ENCODE results near the gene CCT3. TPM values are rescaled to one million over a fixed set of nuclear protein-coding genes. Genes with fewer than 3 reads are reported as not detected.

The CCT3 gene
- total RNA-seq, 1 experiment from 2014 or later: 691 TPM

DNA sequence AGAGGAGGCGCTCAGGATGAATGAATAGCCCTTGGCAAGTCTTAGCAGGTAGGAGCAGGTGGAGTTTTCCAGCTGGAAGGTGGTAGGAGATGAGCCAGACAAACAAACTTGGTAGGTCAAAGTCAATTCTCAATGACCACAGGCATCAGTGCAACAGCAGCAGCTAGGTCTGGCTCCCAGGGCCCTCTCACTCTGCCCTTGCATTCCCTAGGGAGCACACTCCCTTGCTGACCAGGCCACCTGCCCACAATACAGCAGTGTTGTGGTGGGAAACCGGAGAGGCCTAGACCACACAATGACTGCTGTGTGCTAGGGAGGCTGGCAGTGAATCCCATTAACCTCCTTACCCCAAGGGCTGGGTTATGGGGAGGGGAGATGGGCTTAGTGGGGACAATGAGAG lies 77.2 kb downstream of the CCT3 start:
- DNase-seq (ENCODE audit: low read depth): no peak
- in situ Hi-C loops (cut with HindIII; ENCODE audit: low pct_unique_long_range_greater_than_20kb, low sequenced_read_pairs): no loop called here

DNA sequence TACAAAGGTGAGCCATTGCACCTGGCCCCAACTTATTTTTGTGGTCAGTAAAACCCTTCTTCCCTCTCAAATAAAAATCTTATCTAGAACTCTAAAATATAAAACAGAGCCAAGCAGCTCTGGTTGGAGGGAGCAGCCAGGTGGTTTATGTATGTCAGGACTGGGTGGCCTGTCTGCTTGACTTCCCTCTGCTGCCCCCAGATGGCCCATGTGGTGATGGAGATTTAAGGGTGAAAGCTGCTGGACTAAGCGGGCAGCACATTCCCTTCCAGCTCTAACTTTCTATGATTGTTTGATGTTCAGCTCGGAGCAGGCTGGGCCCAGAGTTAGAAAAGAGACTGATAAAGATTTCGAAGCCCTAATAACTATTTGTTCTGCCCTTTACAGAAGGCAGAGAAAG lies 78.3 kb downstream of the CCT3 start:
- DNase-seq (ENCODE audit: low read depth): no peak

More for the DNA sequence above, 78.3 kb downstream of the CCT3 start:
- in situ Hi-C loops (cut with HindIII; ENCODE audit: low pct_unique_long_range_greater_than_20kb, low sequenced_read_pairs): no loop called here

Other genes with a start within 250 kb of the CCT3 start
- 652 and 715 TPM in 2 replicates for gene LMNA, start 223.6 kb downstream of the CCT3 start, total RNA-seq (2014; rRNA removed; shearing (Covaris generic); ENCODE audit: low replicate concordance)
- gene SEMA4A, start 184.7 kb downstream of the CCT3 start, total RNA-seq (2014; rRNA removed; shearing (Covaris generic); ENCODE audit: low replicate concordance): 1.9 and 2.0 TPM in 2 replicates
- 11.8 and 15.9 TPM in 2 replicates for gene SLC25A44, start 144.2 kb downstream of the CCT3 start, total RNA-seq (2014; rRNA removed; shearing (Covaris generic); ENCODE audit: low replicate concordance)
- 81.6 and 115 TPM in 2 replicates for gene PMF1, start 125.3 kb downstream of the CCT3 start, total RNA-seq (2014; rRNA removed; shearing (Covaris generic); ENCODE audit: low replicate concordance)
- gene BGLAP, start 96.1 kb downstream of the CCT3 start, total RNA-seq (2014; rRNA removed; shearing (Covaris generic); ENCODE audit: low replicate concordance): not detected in 2 replicates
- not detected in 2 replicates for gene PAQR6, start 90.2 kb downstream of the CCT3 start, total RNA-seq (2014; rRNA removed; shearing (Covaris generic); ENCODE audit: low replicate concordance)
- 52.9 and 53.1 TPM in 2 replicates for gene SMG5, start 55.5 kb downstream of the CCT3 start, total RNA-seq (2014; rRNA removed; shearing (Covaris generic); ENCODE audit: low replicate concordance)
- 1.4 and 2.5 TPM in 2 replicates for gene TMEM79, start 54.0 kb downstream of the CCT3 start, total RNA-seq (2014; rRNA removed; shearing (Covaris generic); ENCODE audit: low replicate concordance)
- gene GLMP, start 42.6 kb downstream of the CCT3 start, total RNA-seq (2014; rRNA removed; shearing (Covaris generic); ENCODE audit: low replicate concordance): 79.0 and 119 TPM in 2 replicates
- gene VHLL, start 39.0 kb downstream of the CCT3 start, total RNA-seq (2014; rRNA removed; shearing (Covaris generic); ENCODE audit: low replicate concordance): not detected in 2 replicates
- 14.3 TPM in 1 of 2 replicates, not detected in the other for gene TSACC, start 234 bp upstream of the CCT3 start, total RNA-seq (2014; rRNA removed; shearing (Covaris generic); ENCODE audit: low replicate concordance)
- gene RHBG, start 30.9 kb upstream of the CCT3 start, total RNA-seq (2014; rRNA removed; shearing (Covaris generic); ENCODE audit: low replicate concordance): not detected in 2 replicates
- 2.7 and 6.2 TPM in 2 replicates for gene MEF2D, start 162.5 kb upstream of the CCT3 start, total RNA-seq (2014; rRNA removed; shearing (Covaris generic); ENCODE audit: low replicate concordance)
- 34.8 and 47.1 TPM in 2 replicates for gene IQGAP3, start 234.3 kb upstream of the CCT3 start, total RNA-seq (2014; rRNA removed; shearing (Covaris generic); ENCODE audit: low replicate concordance)
- gene TTC24, start 241.4 kb upstream of the CCT3 start, total RNA-seq (2014; rRNA removed; shearing (Covaris generic); ENCODE audit: low replicate concordance): not detected in 2 replicates

All from Caki2 (cell line).